Left cardiac atrium (tissue), 4 donors: ENCODE measurements around the gene SPAG5. TPM values are rescaled to one million over a fixed set of nuclear protein-coding genes. Genes with fewer than 3 reads are reported as not detected.
A peak's percentile ranks its signal among the peaks of the same experiment; 100 is the strongest.

Experiments used
- ATAC-seq, 2 donors: fragments of 200-7000 bp; cut with Tn5 transposase; one replicate each; pipeline ENCODE4 v1.9.1; 2020; ENCODE audit warnings: mild to moderate bottlenecking in 2 of 2, moderate library complexity in 2 of 2
- DNase-seq: peaks from one replicate; pipeline ENCODE4 v3.0.0-alpha.2; 2020
- intact Hi-C, 2 donors: fragments of 100-400 bp; cut with DNase I; formaldehyde crosslinking; loops; one replicate each; pipeline versions ENCODE4 v1.14.1 to v1.15.1; 2022 to 2023
- total RNA-seq, 2 donors: library from RNA; stranded (reverse); fragmentation: NEBNext Ultra II Directional; extraction: Animal tissue kit (Norgen Biotek cat#: 25700); gene quantifications; one replicate each; pipeline ENCODE4 v1.2.1, GENCODE V29; 2021
- donor health status: DM: no; HTN: yes; CAD: no.
- donor health status: DM: no; HTN: yes; CAD: no; lungs with severe emphysema.
- donor health status: DM: yes; HTN: yes; CAD: no.
- donor health status: Dilated cardiomyopathy.

SPAG5 gene
- total RNA-seq, 2 donors from 2014 or later, result 0.97 to 2.7 TPM

GRCh38 chr17:28575126-28575795 is 23.6 kb downstream of the SPAG5 start:
- intact Hi-C loops, result no loop called here
- DNase-seq (peak; percentile 73), ATAC-seq (peak; percentile 58 to 64)

- ATAC-seq (no peak), DNase-seq (no peak)
- intact Hi-C loops, result no loop called here
Measured at GRCh38 chr17:28574526-28574925, 24.3 kb downstream of the SPAG5 start.

GRCh38 chr17:28573966-28574480 is 24.8 kb downstream of the SPAG5 start:
- intact Hi-C loops, result no loop called here
- DNase-seq, result no peak

GRCh38 chr17:28573521-28573920 is 25.3 kb downstream of the SPAG5 start:
- intact Hi-C loops, result no loop called here
- ATAC-seq (no peak), DNase-seq (no peak)

More at GRCh38 chr17:28573966-28574480, 24.8 kb downstream of the SPAG5 start:
- no peak for ATAC-seq

- ATAC-seq (no peak), DNase-seq (no peak)
- intact Hi-C loops, result no loop called here
Measured at GRCh38 chr17:28573040-28573380, 25.8 kb downstream of the SPAG5 start.

- intact Hi-C loops, result no loop called here
- DNase-seq (no peak), ATAC-seq (no peak)
Measured at GRCh38 chr17:28572259-28573039, 26.4 kb downstream of the SPAG5 start.

- intact Hi-C loops, result no loop called here
- peak; percentile 97 for DNase-seq
- peak; percentile 95 to 96 for ATAC-seq
Measured at GRCh38 chr17:28571361-28572122, 27.3 kb downstream of the SPAG5 start, which contains the start of gene PIGS. Gene PIGS (minus strand): TSS chr17:28571524. CDS start chr17:28571496, 28 bp downstream.

- intact Hi-C loops, result no loop called here
- DNase-seq (peak; percentile 46), ATAC-seq (peak; percentile 6 to 19)
Measured at GRCh38 chr17:28570716-28571360, 28.0 kb downstream of the SPAG5 start.

- intact Hi-C loops, result no loop called here
- no peak for ATAC-seq
- no peak for DNase-seq
Measured at GRCh38 chr17:28569446-28569845, 29.4 kb downstream of the SPAG5 start.

GRCh38 chr17:28567604-28568003 is 31.2 kb downstream of the SPAG5 start:
- ATAC-seq (no peak), DNase-seq (no peak)
- intact Hi-C loops, result no loop called here

- peak; percentile 43 to 50 for ATAC-seq
- intact Hi-C loops, result no loop called here
Measured at GRCh38 chr17:28563475-28563874, 35.4 kb downstream of the SPAG5 start.

GRCh38 chr17:28555022-28555421 is 43.8 kb downstream of the SPAG5 start:
- intact Hi-C loops, result no loop called here
- DNase-seq (no peak), ATAC-seq (no peak)

More at GRCh38 chr17:28563475-28563874, 35.4 kb downstream of the SPAG5 start:
- DNase-seq, result no peak

GRCh38 chr17:28554565-28554964 is 44.3 kb downstream of the SPAG5 start:
- DNase-seq, result no peak
- intact Hi-C loops, result loop anchor here in 1 of 2 donors (5.0 kb wide), 1 partner anchor 58 kb away; the partner anchor contains the start of gene RSKR
- ATAC-seq, result no peak

- intact Hi-C loops, result loop anchor here in 1 of 2 donors (5.0 kb wide), 1 partner anchor 59 kb away; the partner anchor contains the start of gene RSKR
- ATAC-seq, result no peak
Measured at GRCh38 chr17:28553000-28553505, 45.8 kb downstream of the SPAG5 start.

GRCh38 chr17:28552176-28552999 is 46.4 kb downstream of the SPAG5 start, which contains the start of gene UNC119:
Gene UNC119 (minus strand): TSS chr17:28552624. CDS start chr17:28552557, 67 bp downstream.
- DNase-seq, result peak; percentile 82
- ATAC-seq, result peak; percentile 97
- intact Hi-C loops, result loop anchor here in 1 of 2 donors (5.0 kb wide), 1 partner anchor 60 kb away; the partner anchor contains the start of gene RSKR

More at GRCh38 chr17:28553000-28553505, 45.8 kb downstream of the SPAG5 start:
- no peak for DNase-seq

GRCh38 chr17:28551421-28552175 is 47.2 kb downstream of the SPAG5 start:
- DNase-seq (no peak), ATAC-seq (peak; percentile 22 to 23)
- intact Hi-C loops, result loop anchor here in 1 of 2 donors (5.0 kb wide), 1 partner anchor 61 kb away; the partner anchor contains the start of gene RSKR

GRCh38 chr17:28550858-28551257 is 48.0 kb downstream of the SPAG5 start:
- DNase-seq (no peak), ATAC-seq (no peak)
- intact Hi-C loops, result loop anchor here in 1 of 2 donors (5.0 kb wide), 1 partner anchor 61 kb away; the partner anchor contains the start of gene RSKR
